ENCODE measurements around the gene VPS52.
A peak's percentile ranks its signal among the peaks of the same experiment; 100 is the strongest.

Gene VPS52

GRCh38 chr6:33213166-33213988, 58.3 kb downstream of the VPS52 start:
- Histone ChIP-seq H3K4me2 (ENCODE audit: low read length) (peak overlapping the region; percentile 86), H3K9ac (ENCODE audit: low read length) (peak overlapping the region; percentile 53), H2AFZ (ENCODE audit: low read depth, low read length) (peak overlapping the region; percentile 58), H3K9me3 (ENCODE audit: insufficient read depth, low read length) (no peaks in the 10 kb centered on the region), H3K27ac (ENCODE audit: low read length) (no peak overlapping the region), H3K27me3 (ENCODE audit: low read depth, low read length) (0 out of 2 replicates have a peak, but pooled peaks cover 4% of the 10 kb centered on the region), H4K20me1 (ENCODE audit: insufficient read depth, low read length) (no peaks in the 10 kb centered on the region; the same call in 1 of the 2 replicates), H3K36me3 (replicated peaks; ENCODE audit: low read depth, low read length) (peaks cover 3% of the 10 kb centered on the region), H3K79me2 (ENCODE audit: low read length) (no peaks in the 10 kb centered on the region), H3K4me3 (ENCODE audit: low read length) (peak overlapping the region; percentile 75), H3K4me1 (ENCODE audit: low read length) (peaks cover 19% of the 10 kb centered on the region)
- TF ChIP-seq EZH2phosphoT487 (IDR thresholded peaks at IDR 0.05; ENCODE audit: low read depth) (no peak), CTCF (IDR thresholded peaks at IDR 0.05; ENCODE audit: low read depth, low read length) (no peak)

GRCh38 chr6:33212857-33213165, 58.9 kb downstream of the VPS52 start:
- Histone ChIP-seq H3K36me3 (replicated peaks; ENCODE audit: low read depth, low read length) (peaks cover 3% of the 10 kb centered on the region), H3K4me3 (ENCODE audit: low read length) (peak overlapping the region; percentile 75), H4K20me1 (ENCODE audit: insufficient read depth, low read length) (no peaks in the 10 kb centered on the region; the same call in 1 of the 2 replicates), H3K4me2 (ENCODE audit: low read length) (peak overlapping the region; percentile 86), H2AFZ (ENCODE audit: low read depth, low read length) (no peak overlapping the region), H3K79me2 (ENCODE audit: low read length) (no peaks in the 10 kb centered on the region), H3K9me3 (ENCODE audit: insufficient read depth, low read length) (no peaks in the 10 kb centered on the region), H3K27me3 (ENCODE audit: low read depth, low read length) (0 out of 2 replicates have a peak, but pooled peaks cover 4% of the 10 kb centered on the region), H3K27ac (ENCODE audit: low read length) (no peak overlapping the region), H3K4me1 (ENCODE audit: low read length) (peaks cover 19% of the 10 kb centered on the region), H3K9ac (ENCODE audit: low read length) (peak overlapping the region; percentile 53; the same call in 1 of the 2 replicates)
- TF ChIP-seq EZH2phosphoT487 (IDR thresholded peaks at IDR 0.05; ENCODE audit: low read depth), result no peak
- no peak for TF ChIP-seq CTCF (IDR thresholded peaks at IDR 0.05; ENCODE audit: low read depth, low read length)

- H4K20me1 ChIP-seq (ENCODE audit: insufficient read depth, low read length), result no peaks in the 10 kb centered on the region; the same call in 1 of the 2 replicates
- peaks cover 3% of the 10 kb centered on the region for H3K36me3 ChIP-seq (replicated peaks; ENCODE audit: low read depth, low read length)
- TF ChIP-seq EZH2phosphoT487 (IDR thresholded peaks at IDR 0.05; ENCODE audit: low read depth), result no peak
- TF ChIP-seq CTCF (IDR thresholded peaks at IDR 0.05; ENCODE audit: low read depth, low read length), result no peak
- H3K79me2 ChIP-seq (ENCODE audit: low read length), result no peaks in the 10 kb centered on the region
- no peak overlapping the region for H3K27ac ChIP-seq (ENCODE audit: low read length)
- peaks cover 19% of the 10 kb centered on the region for H3K4me1 ChIP-seq (ENCODE audit: low read length)
- no peak overlapping the region for H3K9ac ChIP-seq (ENCODE audit: low read length)
- H3K4me2 ChIP-seq (ENCODE audit: low read length), result no peak overlapping the region
- H2AFZ ChIP-seq (ENCODE audit: low read depth, low read length), result no peak overlapping the region
- H3K27me3 ChIP-seq (ENCODE audit: low read depth, low read length), result 0 out of 2 replicates have a peak, but pooled peaks cover 4% of the 10 kb centered on the region
- H3K9me3 ChIP-seq (ENCODE audit: insufficient read depth, low read length), result no peaks in the 10 kb centered on the region
- H3K4me3 ChIP-seq (ENCODE audit: low read length), result no peak overlapping the region
Measured at GRCh38 chr6:33211666-33212422, 59.8 kb downstream of the VPS52 start.

- Histone ChIP-seq H3K27me3 (ENCODE audit: low read depth, low read length) (0 out of 2 replicates have a peak, but pooled peaks cover 4% of the 10 kb centered on the region), H4K20me1 (ENCODE audit: insufficient read depth, low read length) (no peaks in the 10 kb centered on the region; the same call in 1 of the 2 replicates)
- TF ChIP-seq EZH2phosphoT487 (IDR thresholded peaks at IDR 0.05; ENCODE audit: low read depth) (no peak), CTCF (IDR thresholded peaks at IDR 0.05; ENCODE audit: low read depth, low read length) (no peak)
Measured at GRCh38 chr6:33211136-33211535, 60.5 kb downstream of the VPS52 start.

More at GRCh38 chr6:33211136-33211535, 60.5 kb downstream of the VPS52 start:
- H3K79me2 ChIP-seq (ENCODE audit: low read length), result no peaks in the 10 kb centered on the region
- H3K4me3 ChIP-seq (ENCODE audit: low read length), result no peak overlapping the region
- no peak overlapping the region for H3K4me2 ChIP-seq (ENCODE audit: low read length)
- no peaks in the 10 kb centered on the region for H3K9me3 ChIP-seq (ENCODE audit: insufficient read depth, low read length)
- H3K27ac ChIP-seq (ENCODE audit: low read length), result no peak overlapping the region
- H3K36me3 ChIP-seq (replicated peaks; ENCODE audit: low read depth, low read length), result peaks cover 3% of the 10 kb centered on the region
- no peak overlapping the region for H3K9ac ChIP-seq (ENCODE audit: low read length)
- no peak overlapping the region for H2AFZ ChIP-seq (ENCODE audit: low read depth, low read length)
- H3K4me1 ChIP-seq (ENCODE audit: low read length), result peaks cover 19% of the 10 kb centered on the region

All from OCI-LY3 (cell line).